H9 (cell line): Measurements from ENCODE around the gene CSRNP3. TPM values are rescaled to one million over a fixed set of nuclear protein-coding genes. Genes with fewer than 3 reads are reported as not detected.

Source experiments
- DNase-seq: peaks from one replicate; pipeline ENCODE4 v3.0.0-alpha.2; 2017
- H2AFZ ChIP-seq: one replicate; pipeline ENCODE4 v1.6.1; 2013; ENCODE audit warnings: mild to moderate bottlenecking, low read length, control low read depth, moderate library complexity
- H2AK5ac ChIP-seq: 2 replicates; pipeline ENCODE4 v1.6.1; 2013; ENCODE audit warnings: low read length, control low read depth, mixed read lengths; ENCODE audit not compliant: insufficient read length
- H2BK120ac ChIP-seq: one replicate; pipeline ENCODE4 v1.6.1; 2013; ENCODE audit warnings: low read depth, mild to moderate bottlenecking, low read length, control low read depth, inconsistent platforms; ENCODE audit not compliant: poor library complexity, severe bottlenecking
- H2BK12ac ChIP-seq: 2 replicates; pipeline ENCODE4 v1.6.1; 2013; ENCODE audit warnings: low read length, control low read depth, mixed read lengths, low read depth; ENCODE audit not compliant: insufficient read length
- H2BK15ac ChIP-seq: 2 replicates; pipeline ENCODE4 v1.6.1; 2013; ENCODE audit warnings: low read depth, low read length, control low read depth
- H2BK20ac ChIP-seq: one replicate; pipeline ENCODE4 v1.6.1; 2013; ENCODE audit warnings: low read depth, mild to moderate bottlenecking, low read length, control low read depth, inconsistent platforms; ENCODE audit not compliant: poor library complexity, severe bottlenecking
- H2BK5ac ChIP-seq: 2 replicates; pipeline ENCODE4 v1.6.1; 2013; ENCODE audit warnings: low read length, control low read depth, mixed read lengths; ENCODE audit not compliant: insufficient read length
- H3K14ac ChIP-seq: 2 replicates; pipeline ENCODE4 v1.6.1; 2013; ENCODE audit warnings: low read length, control low read depth; ENCODE audit not compliant: insufficient read depth
- H3K18ac ChIP-seq: 2 replicates; pipeline ENCODE4 v1.6.1; 2013; ENCODE audit warnings: low read depth, mild to moderate bottlenecking, mixed read lengths, low read length, control low read depth; ENCODE audit not compliant: insufficient read length
- H3K23ac ChIP-seq: 2 replicates; pipeline ENCODE4 v1.6.1; 2013; ENCODE audit warnings: low read length, control low read depth, mixed read lengths, low read depth; ENCODE audit not compliant: insufficient read length
- H3K23me2 ChIP-seq: 2 replicates; pipeline ENCODE4 v1.6.1; 2013; ENCODE audit warnings: low read depth, mild to moderate bottlenecking, mixed read lengths, low read length, control low read depth; ENCODE audit not compliant: insufficient read length, poor library complexity, severe bottlenecking
- H3K27ac ChIP-seq: 2 replicates; pipeline ENCODE4 v1.5.1; 2013; ENCODE audit warnings: low read length, control low read depth, mixed read lengths, low read depth; ENCODE audit not compliant: insufficient read length
- H3K27me3 ChIP-seq: 2 replicates; pipeline ENCODE4 v1.6.1; 2013; ENCODE audit warnings: low read length, control low read depth, inconsistent platforms; ENCODE audit not compliant: insufficient read depth
- H3K4ac ChIP-seq: 2 replicates; pipeline ENCODE4 v1.6.1; 2013; ENCODE audit warnings: low read depth, mild to moderate bottlenecking, control low read depth, inconsistent platforms, low read length, moderate library complexity
- H3K4me1 ChIP-seq: 2 replicates; pipeline ENCODE4 v1.6.1; 2013; ENCODE audit warnings: low read length, control low read depth, inconsistent platforms; ENCODE audit not compliant: insufficient read depth
- H3K4me2 ChIP-seq: 2 replicates; pipeline ENCODE4 v1.6.1; 2013; ENCODE audit warnings: low read length, control low read depth, mixed read lengths; ENCODE audit not compliant: insufficient read length, insufficient read depth
- H3K56ac ChIP-seq: 2 replicates; pipeline ENCODE4 v1.6.1; 2013; ENCODE audit warnings: low read depth, mild to moderate bottlenecking, mixed read lengths, low read length, control low read depth; ENCODE audit not compliant: insufficient read length
- H3K79me1 ChIP-seq: 2 replicates; pipeline ENCODE4 v1.6.1; 2013; ENCODE audit warnings: low read depth, mild to moderate bottlenecking, moderate library complexity, low read length, control low read depth, inconsistent platforms; ENCODE audit not compliant: insufficient read depth, poor library complexity, severe bottlenecking
- H3K79me2 ChIP-seq: 2 replicates; pipeline ENCODE4 v1.6.1; 2013; ENCODE audit warnings: low read length, control low read depth, inconsistent platforms; ENCODE audit not compliant: insufficient read depth
- H3K9ac ChIP-seq: 2 replicates; pipeline ENCODE4 v1.6.1; 2013; ENCODE audit warnings: low read length, control low read depth, mixed read lengths; ENCODE audit not compliant: insufficient read length; ENCODE audit errors: extremely low read depth
- H3K9me3 ChIP-seq: one replicate; pipeline ENCODE4 v1.6.1; 2013; ENCODE audit warnings: low read depth, low read length, inconsistent platforms; ENCODE audit not compliant: control insufficient read depth
- H3T11ph ChIP-seq: one replicate; pipeline ENCODE4 v1.6.1; 2013; ENCODE audit warnings: mild to moderate bottlenecking, low read length, control low read depth, inconsistent platforms
- H4K20me1 ChIP-seq: one replicate; pipeline ENCODE4 v1.6.1; 2013; ENCODE audit not compliant: control insufficient read depth, insufficient read length, insufficient read depth
- H4K5ac ChIP-seq: 2 replicates; pipeline ENCODE4 v1.6.1; 2013; ENCODE audit warnings: low read depth, mild to moderate bottlenecking, mixed read lengths, low read length, control low read depth; ENCODE audit not compliant: insufficient read length
- H4K8ac ChIP-seq: replicated peaks from 2 replicates; pipeline ENCODE4 v1.6.1; 2013; ENCODE audit warnings: low read length, control low read depth, mixed read lengths, low read depth; ENCODE audit not compliant: insufficient read length
- H4K91ac ChIP-seq: 2 replicates; pipeline ENCODE4 v1.6.1; 2013; ENCODE audit warnings: low read depth, mild to moderate bottlenecking, moderate library complexity, mixed read lengths, low read length, control low read depth; ENCODE audit not compliant: insufficient read length
- H3K27ac Mint-ChIP-seq, 3 experiments: 2 replicates in 2 of 3; 3 replicates in 1 of 3; pipeline ENCODE4 v1.8.0; 2020 to 2021; ENCODE audit warnings: mixed read lengths in 3 of 3, mild to moderate bottlenecking in 1 of 3, moderate library complexity in 1 of 3
- H3K27me3 Mint-ChIP-seq: 2 replicates; pipeline ENCODE4 v1.8.0; 2021; ENCODE audit warnings: low read depth, mild to moderate bottlenecking, moderate library complexity, mixed read lengths
- H3K36me3 Mint-ChIP-seq, 3 experiments: 2 replicates in 2 of 3; 3 replicates in 1 of 3; pipeline ENCODE4 v1.8.0; 2020 to 2021; ENCODE audit warnings: low read depth in 3 of 3, mixed read lengths in 3 of 3; ENCODE audit not compliant: insufficient read depth in 1 of 3
- H3K4me1 Mint-ChIP-seq, 2 experiments: 2 replicates each; pipeline ENCODE4 v1.8.0; 2020; ENCODE audit warnings: mixed read lengths in 2 of 2
- H3K4me3 Mint-ChIP-seq, 2 experiments: 2 replicates in 1 of 2; 3 replicates in 1 of 2; pipeline ENCODE4 v1.8.0; 2020 to 2021; ENCODE audit warnings: mild to moderate bottlenecking in 2 of 2, mixed read lengths in 2 of 2, moderate library complexity in 1 of 2
- H3K9me3 Mint-ChIP-seq, 2 experiments: 2 replicates in 1 of 2; 3 replicates in 1 of 2; pipeline ENCODE4 v1.8.0; 2020; ENCODE audit warnings: mild to moderate bottlenecking in 2 of 2, mixed read lengths in 2 of 2, moderate library complexity in 1 of 2
- CTCF ChIP-seq: fragments of 200-600 bp; sonication (generic); conservative IDR thresholded peaks from 3 replicates; pipeline ENCODE4 v1.8.0; 2021; ENCODE audit warnings: antibody characterized with exemption, mild to moderate bottlenecking
- WGBS: extraction: QIAGEN DNeasy Blood & Tissue Kit; methylation state at CpG from one replicate; pipeline ENCODE4 v1.1.7; 2013; ENCODE audit warnings: missing lambda C conversion rate, low lambda C conversion rate, mixed read lengths; ENCODE audit not compliant: insufficient read length; ENCODE audit errors: extremely low coverage; 5-methylcytosine and 5-hydroxymethylcytosine counted together
- total RNA-seq: library from RNA; stranded (reverse); gene quantifications from 2 replicates; pipeline ENCODE4 v1.2.1, GENCODE V29; 2021

Gene CSRNP3
- total RNA-seq, 1 experiment from 2014 or later: 3.6 TPM

GRCh38 chr2:165513479-165513878, 44.0 kb downstream of the CSRNP3 start:
- Histone ChIP-seq H3K56ac (no peak overlapping the region), H3K79me1 (no peaks in the 10 kb centered on the region), H2BK120ac (no peak overlapping the region), H4K5ac (no peak overlapping the region), H3K79me2 (no peaks in the 10 kb centered on the region; the same call in 1 of the 2 replicates), H3K4me1 (no peaks in the 10 kb centered on the region; the same call in 1 of the 2 replicates), H3K14ac (no peak overlapping the region), H3K18ac (no peak overlapping the region), H2BK20ac (no peak overlapping the region), H2AK5ac (no peak overlapping the region), H4K20me1 (no peaks in the 10 kb centered on the region), H2BK5ac (no peak overlapping the region), H3K27me3 (no peaks in the 10 kb centered on the region), H3K27ac (no peak overlapping the region), H2BK12ac (no peak overlapping the region), H3K9ac (no peak overlapping the region), H4K91ac (no peak overlapping the region), H3K23ac (no peak overlapping the region), H3T11ph (no peak overlapping the region), H4K8ac (no peak overlapping the region), H2AFZ (no peak overlapping the region), H3K4me2 (no peak overlapping the region), H3K23me2 (no peaks in the 10 kb centered on the region), H2BK15ac (no peak overlapping the region), H3K9me3 (no peaks in the 10 kb centered on the region), H3K4ac (no peak overlapping the region)
- TF ChIP-seq CTCF: no peak
- H3K27me3 Mint-ChIP-seq: no peaks in the 10 kb centered on the region
- H3K27ac Mint-ChIP-seq: no peak overlapping the region; a peak in 1 of 7 replicates
- H3K4me1 Mint-ChIP-seq: peaks cover 0 to 4% of the 10 kb centered on the region in 2 experiments; a peak in 1 of 4 replicates
- no peaks in the 10 kb centered on the region for H3K9me3 Mint-ChIP-seq
- no CpG with 5 or more reads among the region's 1 CpG for WGBS
- no peak for DNase-seq
- no peak overlapping the region for H3K4me3 Mint-ChIP-seq
- peaks cover 0 to 6% (median 4%) of the 10 kb centered on the region in 3 experiments; a peak in 4 of 7 replicates for H3K36me3 Mint-ChIP-seq
